B cell (primary cell): ENCODE data around the gene GRID1. TPM values are rescaled to one million over a fixed set of nuclear protein-coding genes. Genes with fewer than 3 reads are reported as not detected.

Source experiments
- ATAC-seq: fragments of 200-7000 bp; cut with Tn5 transposase; one replicate; pipeline ENCODE4 v1.10.0; 2021; ENCODE audit warnings: low read depth, mild to moderate bottlenecking, moderate number of reproducible peaks, moderate library complexity
- CTCF ChIA-PET: fragments of 350-600 bp; sonication (Branson Sonifier 250); formaldehyde crosslinking; loops from one replicate; lab custom pipeline; 2021; ENCODE audit warnings: antibody characterized with exemption, inconsistent platforms; lab: Charles Lee
- POLR2A ChIA-PET: fragments of 350-600 bp; sonication (Branson Sonifier 250); formaldehyde crosslinking; loops from one replicate; lab custom pipeline; 2021; ENCODE audit warnings: antibody characterized with exemption; lab: Charles Lee
- DNase-seq: peaks from one replicate; pipeline ENCODE4 v3.0.0; 2013
- H2AFZ ChIP-seq: 2 replicates; pipeline ENCODE4 v1.6.1; 2012; ENCODE audit warnings: mild to moderate bottlenecking, low read depth, low read length; ENCODE audit not compliant: insufficient read depth, poor library complexity, severe bottlenecking
- H3K27ac ChIP-seq, 2 donors: 1 replicate in 1 of 2; 2 replicates in 1 of 2; pipeline ENCODE4 v1.5.1; 2012 to 2013; ENCODE audit warnings: low read length in 2 of 2, mild to moderate bottlenecking in 2 of 2, moderate library complexity in 1 of 2
- H3K27me3 ChIP-seq, 4 experiments: fragments of 200-600 bp in 1 of 4; sonication (generic) in 1 of 4; replicated peaks in 1 of 4; 1 replicate in 2 of 4; 2 replicates in 2 of 4; pipeline versions ENCODE4 v1.6.1 to v1.7.0; 2013 to 2016; ENCODE audit warnings: low read length in 3 of 4, mild to moderate bottlenecking in 2 of 4, mixed read lengths in 1 of 4, moderate library complexity in 1 of 4; ENCODE audit not compliant: insufficient read depth in 4 of 4, control insufficient read depth in 3 of 4; ENCODE audit errors: control extremely low read depth in 1 of 4
- H3K36me3 ChIP-seq, 2 experiments: replicated peaks in 1 of 2; 1 replicate in 1 of 2; 2 replicates in 1 of 2; pipeline versions ENCODE4 v1.6.1 to v1.7.1; 2013; ENCODE audit warnings: low read length in 1 of 2; ENCODE audit not compliant: insufficient read depth in 2 of 2, control insufficient read depth in 1 of 2; ENCODE audit errors: control extremely low read depth in 1 of 2, extremely low read depth in 1 of 2
- H3K4me1 ChIP-seq, 2 donors: fragments of 200-600 bp in 1 of 2; sonication (generic) in 1 of 2; 1 replicate in 1 of 2; 2 replicates in 1 of 2; pipeline versions ENCODE4 v1.5.1 to v1.6.1; 2013 to 2017; ENCODE audit warnings: low read length in 2 of 2; ENCODE audit not compliant: control insufficient read depth in 2 of 2, insufficient read depth in 2 of 2
- H3K4me2 ChIP-seq: replicated peaks from 2 replicates; pipeline ENCODE3; 2012; ENCODE audit warnings: mild to moderate bottlenecking, low read depth, low read length; ENCODE audit not compliant: poor library complexity, severe bottlenecking
- H3K4me3 ChIP-seq, 5 experiments: fragments of 200-600 bp in 1 of 5; sonication (generic) in 1 of 5; 1 replicate in 3 of 5; 2 replicates in 2 of 5; pipeline versions ENCODE4 v1.5.1 to v1.7.0; 2011 to 2016; ENCODE audit warnings: low read length in 4 of 5, mild to moderate bottlenecking in 4 of 5, low read depth in 2 of 5, control low read depth in 1 of 5, moderate library complexity in 1 of 5; ENCODE audit not compliant: insufficient read depth in 1 of 5; ENCODE audit errors: control extremely low read depth in 1 of 5, extremely low read depth in 1 of 5
- H3K79me2 ChIP-seq: fragments of 200-600 bp; sonication (generic); one replicate; pipeline ENCODE4 v1.6.0; 2016; ENCODE audit warnings: low read length; ENCODE audit not compliant: control insufficient read depth, insufficient read depth
- H3K9ac ChIP-seq: fragments of 200-600 bp; sonication (generic); 2 replicates; pipeline ENCODE4 v1.6.1; 2017; ENCODE audit warnings: mild to moderate bottlenecking, low read length, moderate library complexity
- H3K9me3 ChIP-seq, 3 donors: one replicate each; pipeline versions ENCODE4 v1.6.1 to v1.7.1; 2013; ENCODE audit warnings: low read length in 2 of 3; ENCODE audit not compliant: control insufficient read depth in 2 of 3, insufficient read depth in 1 of 3; ENCODE audit errors: control extremely low read depth in 1 of 3
- H4K20me1 ChIP-seq: 2 replicates; pipeline ENCODE4 v1.6.0; 2012; ENCODE audit warnings: mild to moderate bottlenecking, low read length; ENCODE audit not compliant: insufficient read depth, control insufficient read depth, poor library complexity, severe bottlenecking
- H3K27ac Mint-ChIP-seq: one replicate; pipeline ENCODE4 v1.8.0; 2021; ENCODE audit warnings: mixed read lengths
- H3K27me3 Mint-ChIP-seq: one replicate; pipeline ENCODE4 v1.8.0; 2021; ENCODE audit warnings: mixed read lengths
- H3K4me1 Mint-ChIP-seq: one replicate; pipeline ENCODE4 v1.8.0; 2021; ENCODE audit warnings: mixed read lengths
- H3K4me3 Mint-ChIP-seq: one replicate; pipeline ENCODE4 v1.8.0; 2021; ENCODE audit warnings: mixed read lengths
- H3K9me3 Mint-ChIP-seq: one replicate; pipeline ENCODE4 v1.8.0; 2022; ENCODE audit warnings: mixed read lengths; ENCODE audit not compliant: insufficient read depth
- EZH2 ChIP-seq: IDR thresholded peaks from 2 replicates; pipeline ENCODE4 v1.6.1; 2012; ENCODE audit warnings: borderline replicate concordance, low read depth, mild to moderate bottlenecking, moderate library complexity, low read length; ENCODE audit not compliant: insufficient read depth, poor library complexity, severe bottlenecking
- WGBS: methylation state at CpG from one replicate; pipeline ENCODE4 v1.1.5; 2013; ENCODE audit warnings: missing lambda C conversion rate; ENCODE audit not compliant: insufficient coverage; 5-methylcytosine and 5-hydroxymethylcytosine counted together
- intact Hi-C: fragments of 100-400 bp; cut with micrococcal nuclease; formaldehyde crosslinking; loops from one replicate; pipeline ENCODE4 v1.10.0; 2022
- polyA plus RNA-seq: library from polyadenylated mRNA; depleted of rRNA; stranded (reverse); fragments of >200 nt; gene quantifications from 2 replicates; pipeline ENCODE4 v1.2.3, GENCODE V29; 2012
- total RNA-seq, 2 donors: library from RNA; stranded (reverse); fragments of 120-200 nt in 1 of 2; gene quantifications; 1 replicate in 1 of 2; 2 replicates in 1 of 2; pipeline versions ENCODE4 v1.2.3 to v1.2.4, GENCODE V29; 2013 to 2022
- TF ChIP-seq, protein P1 (sequence below): fragments of 200-600 bp; IDR thresholded peaks from one replicate; pipeline ENCODE4 v1.8.0; 2022; ENCODE audit warnings: antibody characterized with exemption, mild to moderate bottlenecking

Gene GRID1
- total and polyA plus RNA-seq, 2 donors (not counting 1 experiment from before 2014, with no cell fraction given): not detected

- Mint-ChIP-seq H3K27me3 (no peaks in the 10 kb centered on the region), H3K4me3 (no peak overlapping the region), H3K4me1 (no peaks in the 10 kb centered on the region), H3K9me3 (no peaks in the 10 kb centered on the region), H3K27ac (no peak overlapping the region)
- Histone ChIP-seq H3K4me2 (no peak overlapping the region), H3K4me1 (no peaks in the 10 kb centered on the region), H3K27ac (no peak overlapping the region), H3K79me2 (no peaks in the 10 kb centered on the region), H4K20me1 (no peaks in the 10 kb centered on the region), H3K27me3 (no peaks in the 10 kb centered on the region), H2AFZ (no peak overlapping the region), H3K9ac (no peak overlapping the region), H3K9me3 (no peaks in the 10 kb centered on the region), H3K4me3 (no peak overlapping the region), H3K36me3 (no peaks in the 10 kb centered on the region)
- DNase-seq (no peak), ATAC-seq (no peak)
- ChIA-PET POLR2A (no interaction called here), CTCF (no interaction called here)
- intact Hi-C loops: no loop called here
- no peak for TF ChIP-seq EZH2
- TF ChIP-seq, protein P1, sequence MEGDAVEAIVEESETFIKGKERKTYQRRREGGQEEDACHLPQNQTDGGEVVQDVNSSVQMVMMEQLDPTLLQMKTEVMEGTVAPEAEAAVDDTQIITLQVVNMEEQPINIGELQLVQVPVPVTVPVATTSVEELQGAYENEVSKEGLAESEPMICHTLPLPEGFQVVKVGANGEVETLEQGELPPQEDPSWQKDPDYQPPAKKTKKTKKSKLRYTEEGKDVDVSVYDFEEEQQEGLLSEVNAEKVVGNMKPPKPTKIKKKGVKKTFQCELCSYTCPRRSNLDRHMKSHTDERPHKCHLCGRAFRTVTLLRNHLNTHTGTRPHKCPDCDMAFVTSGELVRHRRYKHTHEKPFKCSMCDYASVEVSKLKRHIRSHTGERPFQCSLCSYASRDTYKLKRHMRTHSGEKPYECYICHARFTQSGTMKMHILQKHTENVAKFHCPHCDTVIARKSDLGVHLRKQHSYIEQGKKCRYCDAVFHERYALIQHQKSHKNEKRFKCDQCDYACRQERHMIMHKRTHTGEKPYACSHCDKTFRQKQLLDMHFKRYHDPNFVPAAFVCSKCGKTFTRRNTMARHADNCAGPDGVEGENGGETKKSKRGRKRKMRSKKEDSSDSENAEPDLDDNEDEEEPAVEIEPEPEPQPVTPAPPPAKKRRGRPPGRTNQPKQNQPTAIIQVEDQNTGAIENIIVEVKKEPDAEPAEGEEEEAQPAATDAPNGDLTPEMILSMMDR: no peak
- no CpG with 5 or more reads among the region's 6 CpGs for WGBS
Measured at GRCh38 chr10:85558533-85558932, 808.1 kb downstream of the GRID1 start.

DNA sequence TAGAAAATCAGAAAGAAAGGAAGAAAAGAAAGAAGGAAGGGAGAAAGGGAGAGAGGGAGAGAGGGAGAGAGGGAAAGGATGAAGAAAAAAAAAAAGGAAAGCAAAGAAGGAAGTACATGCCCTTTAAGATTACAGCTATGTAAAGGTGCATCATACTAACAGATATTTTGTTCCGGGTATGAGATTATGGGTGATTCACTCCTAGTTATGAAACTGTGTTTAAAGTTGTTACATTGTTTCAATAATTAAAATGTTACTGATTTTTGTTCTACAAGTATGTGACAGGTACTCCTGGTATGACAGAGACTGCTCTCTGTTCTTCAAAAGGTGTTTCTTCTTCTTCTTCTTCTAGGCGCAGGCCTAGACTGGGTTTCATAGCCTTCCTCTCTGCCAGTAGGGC lies 808.9 kb downstream of the GRID1 start:
- ChIA-PET CTCF (no interaction called here), POLR2A (no interaction called here)
- TF ChIP-seq, protein P1: no peak
- no peak for TF ChIP-seq EZH2
- Histone ChIP-seq H3K79me2 (no peaks in the 10 kb centered on the region), H4K20me1 (no peaks in the 10 kb centered on the region), H3K27me3 (no peaks in the 10 kb centered on the region), H3K4me1 (no peaks in the 10 kb centered on the region), H3K36me3 (no peaks in the 10 kb centered on the region), H3K9ac (no peak overlapping the region), H3K27ac (no peak overlapping the region), H2AFZ (no peak overlapping the region), H3K4me3 (no peak overlapping the region), H3K4me2 (no peak overlapping the region), H3K9me3 (no peaks in the 10 kb centered on the region)
- no peaks in the 10 kb centered on the region for H3K9me3 Mint-ChIP-seq
- WGBS: 100% methylated on average over 1 of the region's 2 CpGs
- no peaks in the 10 kb centered on the region for H3K27me3 Mint-ChIP-seq
- H3K4me3 Mint-ChIP-seq: no peak overlapping the region
- no peak overlapping the region for H3K27ac Mint-ChIP-seq
- no peak for DNase-seq
- ATAC-seq: no peak
- intact Hi-C loops: no loop called here
- no peaks in the 10 kb centered on the region for H3K4me1 Mint-ChIP-seq
